ENCODE results near the gene RAB28.

The RAB28 gene

DNA sequence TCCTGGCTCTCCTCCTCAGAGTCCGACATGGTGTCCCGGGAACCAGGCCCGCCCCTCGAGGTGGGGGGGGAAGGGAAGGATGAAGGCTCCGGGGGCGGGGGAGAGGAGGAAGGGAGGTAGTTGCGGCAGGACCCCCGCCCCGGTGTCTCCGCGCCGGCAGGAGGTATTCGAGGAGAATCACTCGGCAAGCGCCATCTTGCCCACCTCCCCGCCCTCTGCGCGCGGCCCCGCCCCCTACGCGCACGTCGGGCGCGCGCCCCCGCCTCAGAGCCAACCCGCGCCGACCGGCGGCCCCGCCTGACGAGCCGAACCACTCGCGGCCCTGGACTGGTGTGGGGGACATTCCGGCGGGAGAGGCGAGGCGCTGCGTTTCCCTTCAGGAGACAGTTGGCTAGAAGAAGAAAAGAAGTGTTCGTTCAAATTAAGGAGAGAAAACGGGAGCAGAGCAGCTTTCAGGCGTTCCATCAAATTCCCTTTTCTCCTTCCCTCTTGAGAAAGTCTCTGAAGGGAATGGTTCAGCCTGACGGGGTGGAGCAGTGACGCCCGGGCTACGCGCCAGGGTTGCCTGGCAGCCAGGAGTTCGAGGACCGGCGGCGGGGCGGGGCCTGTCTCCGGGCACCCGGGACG is at the start of gene RAB28:
Gene RAB28, minus strand, starts transcription at position 219 of the 627 bp plus-strand sequence.
- DNase-seq = peak; percentile 77 to 82

DNA sequence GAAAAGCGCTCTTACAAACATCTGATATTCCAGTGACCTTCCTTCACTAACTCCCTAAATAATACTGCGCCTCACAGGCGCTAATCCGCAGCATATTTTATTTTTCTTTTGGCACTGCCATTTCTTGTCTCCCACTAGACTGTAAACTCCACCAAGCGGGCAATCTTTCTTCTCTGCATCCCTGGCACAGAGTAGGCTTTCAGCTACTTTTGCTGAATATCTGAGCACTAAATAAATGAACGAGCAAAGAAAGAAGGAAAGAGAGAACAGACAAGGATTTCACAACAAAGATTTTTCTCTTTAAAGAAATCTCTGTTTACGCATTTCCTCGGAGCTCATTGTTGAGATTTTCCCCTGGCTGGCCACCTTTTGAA is 47.5 kb upstream of the RAB28 start:
- DNase-seq = no peak

DNA sequence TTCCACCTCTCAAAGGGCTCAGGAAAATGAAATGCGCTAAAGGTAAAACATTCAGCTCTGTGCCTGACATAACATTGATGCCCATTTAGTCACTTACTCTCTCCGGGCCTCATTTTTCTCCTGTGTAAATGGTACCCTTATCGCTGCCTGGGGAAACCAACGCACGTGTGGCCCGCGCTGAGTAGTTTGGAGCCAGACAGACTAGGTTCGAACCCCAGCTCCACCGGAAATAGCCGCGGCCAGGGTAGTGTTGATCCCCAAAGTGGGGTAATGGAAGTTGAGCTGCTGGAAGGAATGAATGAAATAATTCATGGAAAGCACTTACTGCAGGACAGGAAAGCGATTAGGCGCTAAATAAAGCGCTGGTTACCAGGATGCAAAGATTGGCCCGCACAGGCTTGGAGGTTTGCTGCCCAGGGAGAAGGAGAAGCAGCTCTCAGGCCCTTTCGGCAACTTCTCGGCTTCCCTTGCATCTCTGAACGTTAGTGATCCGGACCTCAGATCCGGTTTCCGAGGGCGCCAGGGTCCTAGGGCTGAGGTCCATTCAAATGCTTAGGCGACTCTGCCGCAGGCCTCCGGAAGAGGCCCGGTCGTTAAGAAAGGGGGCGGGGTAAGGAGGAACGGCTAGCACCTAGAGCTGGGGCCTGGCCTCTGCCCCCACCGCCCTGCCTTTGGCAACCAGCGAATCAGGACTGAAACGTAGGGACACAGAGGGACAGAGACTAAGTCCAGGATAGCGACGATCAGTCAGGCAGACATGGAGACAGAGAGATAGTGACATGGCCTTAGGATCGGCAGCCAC is 46.9 kb upstream of the RAB28 start:
- DNase-seq = no peak

DNA sequence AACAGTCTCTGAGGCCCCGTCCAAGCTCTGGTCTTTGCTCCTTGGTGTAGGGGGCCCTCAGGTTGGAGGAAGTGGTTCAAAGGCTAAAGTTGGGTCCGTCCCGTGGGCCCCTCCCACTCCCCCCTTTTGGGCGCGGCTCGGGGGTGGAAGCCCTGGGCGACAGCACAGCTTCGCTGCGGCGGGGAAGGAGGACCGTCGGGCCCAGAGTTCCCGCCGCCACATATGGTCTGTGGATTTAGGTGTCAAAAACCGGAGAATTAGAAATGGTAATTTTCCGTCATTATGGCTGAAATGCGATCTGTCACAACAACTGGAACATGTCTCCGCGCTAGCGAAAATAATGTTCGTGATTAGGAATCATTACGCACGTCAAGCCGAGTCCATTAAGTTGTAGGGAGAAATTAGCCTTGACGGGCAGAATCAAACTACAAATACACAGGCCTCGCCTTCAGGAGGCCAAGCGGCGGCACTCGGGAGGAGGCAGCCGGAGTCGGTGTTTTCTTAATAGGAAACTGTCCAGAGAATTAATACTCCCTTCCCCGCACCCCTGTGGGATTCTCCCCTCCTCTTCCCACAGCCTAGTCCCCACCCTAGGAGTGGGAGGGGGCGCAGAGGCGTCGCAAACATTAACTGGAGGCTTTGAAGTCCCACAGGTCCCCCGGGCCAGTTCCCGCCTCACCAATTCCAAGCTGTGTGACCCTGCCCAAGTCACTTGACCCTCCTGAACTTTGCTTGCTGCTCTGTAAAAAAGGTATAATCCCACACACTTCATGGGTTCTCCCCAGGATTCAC is 45.2 kb upstream of the RAB28 start:
- no peak for DNase-seq

DNA sequence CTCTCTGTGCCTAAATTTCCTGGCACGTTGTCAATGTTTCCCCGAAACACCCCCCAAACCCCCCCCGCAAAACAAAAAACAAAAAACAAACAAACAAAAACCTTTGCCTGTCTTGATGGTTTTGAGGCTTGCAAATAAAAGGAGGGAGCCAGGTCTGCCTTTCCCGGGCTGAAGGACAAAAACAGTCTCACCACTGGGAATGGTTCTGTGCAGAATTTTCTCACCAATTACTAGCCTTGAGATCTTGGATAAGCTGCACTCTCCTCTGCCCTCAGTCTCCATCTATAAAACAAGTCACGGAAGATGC is 44.6 kb upstream of the RAB28 start:
- DNase-seq = no peak

DNA sequence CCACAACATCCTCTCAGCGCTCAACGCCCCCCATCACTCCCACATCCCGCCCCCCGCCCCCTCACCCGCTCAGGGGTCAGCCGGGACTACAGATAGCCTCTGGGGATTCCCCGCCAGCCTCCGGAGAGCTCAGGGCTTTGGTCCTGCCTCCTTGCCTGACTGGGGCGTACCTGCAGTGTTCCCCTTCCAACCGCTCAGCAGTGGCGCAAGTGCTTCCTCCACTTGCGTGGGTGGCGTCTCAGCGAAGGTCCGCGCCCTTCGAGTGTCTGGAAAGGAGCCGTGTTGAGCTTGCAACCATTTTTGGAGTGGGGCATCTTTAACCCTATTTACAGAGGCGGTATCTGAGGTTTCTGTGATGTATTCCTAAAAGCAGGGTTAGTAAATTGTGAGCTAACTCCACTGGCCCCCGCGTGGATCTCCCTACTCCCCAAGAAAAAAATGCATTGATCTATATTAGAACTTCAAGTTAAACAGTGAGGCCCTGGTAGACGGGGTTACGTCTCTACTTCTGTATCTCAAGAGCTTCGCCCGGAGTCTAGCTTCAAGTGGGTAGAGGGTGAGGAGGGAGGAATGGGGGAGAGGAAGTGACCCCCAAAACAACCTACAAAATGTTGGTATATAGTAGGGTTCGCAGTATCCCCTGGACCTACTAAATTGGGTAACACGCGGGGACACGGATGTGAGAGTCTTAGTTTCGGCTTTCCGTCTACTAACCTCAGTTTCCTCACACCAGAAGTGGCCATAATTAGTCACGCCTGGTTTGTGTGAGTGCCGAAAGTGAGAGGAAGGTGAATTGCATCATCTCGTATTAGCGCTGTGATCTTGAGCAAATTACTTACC is 44.1 kb upstream of the RAB28 start:
- DNase-seq = no peak

DNA sequence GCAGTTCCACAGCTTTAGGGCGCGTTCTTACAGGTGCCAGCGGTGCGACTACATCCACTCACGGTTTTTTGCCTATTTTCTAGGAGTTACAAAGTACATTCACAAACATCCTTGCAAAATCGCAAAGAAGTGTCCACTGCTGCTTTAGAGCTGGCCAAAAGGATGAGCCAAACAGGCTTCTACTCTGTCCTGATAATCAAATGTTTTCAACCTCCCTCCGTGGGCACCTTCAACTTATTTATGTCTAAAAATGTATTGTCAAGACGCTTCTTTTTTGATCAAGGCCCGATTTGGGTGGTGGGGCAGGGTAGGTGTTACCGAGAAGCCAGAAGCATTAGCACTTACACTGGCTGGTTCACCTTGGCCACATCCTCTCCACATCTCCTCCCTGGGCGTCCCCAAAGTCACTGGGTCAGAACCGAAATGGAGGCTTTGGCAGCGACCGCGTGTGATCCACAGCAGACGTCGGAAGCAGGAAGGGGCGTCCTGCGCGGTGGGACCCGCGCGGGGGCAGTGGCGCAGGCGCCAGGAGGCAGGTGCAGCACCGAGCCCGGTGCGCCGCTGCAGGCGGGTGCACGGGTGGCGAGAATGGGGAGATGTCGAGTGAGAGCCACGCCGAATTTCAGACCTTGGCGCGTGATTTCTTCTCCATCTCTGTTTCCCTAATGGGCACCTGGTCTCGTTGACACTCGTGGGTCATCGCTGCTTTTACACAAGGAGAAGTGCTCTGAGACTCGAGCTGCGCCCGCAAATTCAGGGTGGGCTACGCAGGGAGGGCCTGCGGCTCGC is 43.2 kb upstream of the RAB28 start:
- DNase-seq = no peak

DNA sequence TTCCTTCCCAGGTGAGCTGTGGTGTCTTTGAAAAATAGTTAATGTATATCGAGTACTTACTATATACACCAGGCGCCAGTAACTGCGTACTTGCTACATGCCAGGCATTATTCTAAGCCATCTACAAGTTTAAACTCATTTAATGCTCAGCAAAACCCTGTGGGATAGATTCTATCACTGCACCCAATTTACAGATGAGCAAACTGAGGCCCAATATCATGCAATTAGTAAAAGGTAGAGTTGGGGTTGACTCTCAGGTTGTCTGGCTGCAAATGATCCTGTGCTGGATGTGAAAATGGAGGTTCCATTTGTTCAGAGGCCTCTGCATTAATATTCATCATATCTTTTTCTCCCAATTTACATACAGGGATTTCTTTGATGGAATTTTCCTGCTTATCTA is 42.5 kb upstream of the RAB28 start:
- no peak for DNase-seq

DNA sequence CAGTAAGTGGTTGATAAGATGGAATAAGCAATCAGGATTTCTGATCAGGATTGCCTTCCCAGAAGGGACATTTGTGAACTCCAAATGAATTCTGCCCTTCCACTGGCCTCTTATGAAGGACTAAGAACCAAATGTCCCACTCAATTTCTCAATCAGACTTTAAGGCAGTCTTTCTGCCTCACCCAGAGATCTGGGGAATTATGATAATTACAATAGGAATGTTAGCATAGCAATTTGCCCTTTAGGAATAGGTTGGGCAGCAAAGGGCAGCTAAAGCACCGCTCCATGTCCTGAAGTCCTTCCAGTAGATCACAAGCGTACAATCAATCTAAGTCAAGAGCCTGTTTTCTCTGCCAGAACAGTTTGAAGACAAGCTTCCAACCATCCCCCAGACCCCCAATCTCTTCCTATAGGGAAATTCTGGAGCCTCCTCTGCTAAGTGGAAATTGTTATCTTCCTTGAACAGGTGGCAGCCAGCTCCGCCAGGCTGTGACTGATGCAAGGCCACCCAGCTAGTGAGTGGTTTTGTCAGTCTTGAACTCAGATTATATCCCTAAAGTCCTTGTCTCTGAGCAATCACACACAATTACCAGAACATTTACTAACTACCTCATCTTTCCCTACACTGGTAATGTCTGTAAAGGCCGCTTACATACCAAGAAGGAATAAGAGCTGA is 41.6 kb upstream of the RAB28 start:
- no peak for DNase-seq

DNA sequence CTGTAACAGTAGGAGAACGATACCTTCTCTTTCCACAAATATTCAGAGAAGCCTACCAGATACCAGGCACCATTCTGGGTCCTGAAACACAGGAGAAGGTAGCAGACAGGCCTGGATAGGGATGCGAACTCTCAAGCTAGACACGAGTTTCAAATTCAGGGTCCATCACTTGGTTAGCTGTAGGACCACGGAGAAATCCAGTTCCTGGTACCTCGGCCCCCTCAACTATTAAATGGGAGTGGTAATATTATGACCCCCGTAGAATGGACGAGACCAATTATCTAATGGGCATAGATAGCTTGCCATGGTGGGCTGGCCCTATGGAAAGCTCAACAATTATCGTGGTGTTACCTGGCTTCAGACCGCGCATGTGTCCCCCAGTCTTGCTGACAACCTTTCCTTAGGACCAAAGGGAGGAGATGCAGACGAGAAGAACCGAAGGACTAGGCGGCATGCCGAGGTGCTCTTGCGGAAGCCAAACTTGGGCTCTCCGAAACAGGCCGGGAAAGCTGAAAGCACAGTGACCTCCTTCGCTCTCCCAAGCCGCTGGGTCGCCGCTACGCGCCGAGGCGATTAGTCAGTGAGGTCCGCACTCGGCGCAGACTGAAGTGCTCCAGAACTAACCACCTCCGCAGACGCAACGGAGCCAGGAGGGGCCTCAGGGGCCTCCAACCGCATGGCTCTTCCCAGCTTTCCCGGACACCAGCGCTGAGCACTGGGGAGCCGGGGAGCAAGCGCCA is 40.5 kb upstream of the RAB28 start:
- DNase-seq = no peak

DNA sequence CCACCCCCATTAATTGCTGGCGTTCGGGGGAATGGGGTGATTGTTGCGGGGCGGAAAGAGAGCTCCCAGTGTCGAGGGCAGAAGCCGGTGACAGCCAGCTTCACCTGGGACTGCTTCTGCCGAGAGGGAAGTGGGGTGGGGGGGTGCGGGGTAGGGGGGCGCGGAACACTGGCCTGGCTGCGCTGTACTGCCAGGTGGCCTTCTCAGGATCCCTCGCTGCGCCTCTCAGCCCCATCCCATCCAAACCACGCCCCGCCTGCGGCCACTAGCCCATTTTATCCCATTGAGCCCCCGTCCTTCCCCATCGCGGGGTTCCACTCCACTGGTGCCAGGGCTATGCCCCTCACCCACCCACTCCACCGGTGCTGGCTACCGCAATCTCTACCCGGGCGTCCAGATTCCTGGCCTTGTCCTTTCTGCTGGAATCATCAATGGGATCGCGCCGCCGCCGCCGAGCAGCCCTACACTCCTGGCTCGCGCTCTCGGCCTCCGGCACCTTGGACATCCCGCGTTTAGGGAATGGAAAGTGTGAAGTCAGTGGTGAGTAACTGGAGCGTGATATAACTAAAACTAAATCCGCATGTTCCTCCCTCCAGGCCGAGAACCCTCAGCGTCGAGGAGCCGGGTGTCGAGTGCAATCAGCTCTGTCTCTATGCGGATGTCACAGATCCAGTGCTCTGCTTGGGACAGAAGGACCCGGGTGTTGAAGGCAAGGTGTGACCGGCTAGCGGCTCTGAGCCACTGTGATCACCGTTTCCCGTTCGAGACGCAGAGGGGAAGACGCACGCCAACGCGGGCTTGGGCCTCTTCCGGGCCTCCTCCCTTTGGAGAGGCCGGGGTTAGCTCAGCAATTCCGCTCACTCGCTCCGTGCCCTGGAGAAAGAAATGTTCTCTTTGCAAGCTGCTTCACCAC is 39.7 kb upstream of the RAB28 start:
- no peak for DNase-seq

DNA sequence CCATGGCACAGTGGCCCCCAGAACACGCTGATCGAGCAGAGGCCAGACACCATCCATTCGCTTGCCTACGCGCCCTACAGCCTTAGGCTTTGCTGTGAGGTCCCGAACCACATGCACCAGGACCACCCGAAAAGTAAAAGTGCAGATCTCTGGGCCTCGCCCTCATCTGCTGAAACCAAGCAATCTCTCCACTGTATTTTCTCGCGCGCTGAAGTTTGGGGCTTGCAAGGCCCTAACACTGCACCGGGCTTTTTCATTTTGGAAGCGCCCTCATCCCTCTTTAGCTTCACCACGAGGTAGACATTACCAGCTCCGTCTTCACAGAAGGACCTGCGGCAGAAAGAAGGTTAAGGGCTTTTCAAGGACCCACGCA is 39.0 kb upstream of the RAB28 start:
- DNase-seq = no peak

DNA sequence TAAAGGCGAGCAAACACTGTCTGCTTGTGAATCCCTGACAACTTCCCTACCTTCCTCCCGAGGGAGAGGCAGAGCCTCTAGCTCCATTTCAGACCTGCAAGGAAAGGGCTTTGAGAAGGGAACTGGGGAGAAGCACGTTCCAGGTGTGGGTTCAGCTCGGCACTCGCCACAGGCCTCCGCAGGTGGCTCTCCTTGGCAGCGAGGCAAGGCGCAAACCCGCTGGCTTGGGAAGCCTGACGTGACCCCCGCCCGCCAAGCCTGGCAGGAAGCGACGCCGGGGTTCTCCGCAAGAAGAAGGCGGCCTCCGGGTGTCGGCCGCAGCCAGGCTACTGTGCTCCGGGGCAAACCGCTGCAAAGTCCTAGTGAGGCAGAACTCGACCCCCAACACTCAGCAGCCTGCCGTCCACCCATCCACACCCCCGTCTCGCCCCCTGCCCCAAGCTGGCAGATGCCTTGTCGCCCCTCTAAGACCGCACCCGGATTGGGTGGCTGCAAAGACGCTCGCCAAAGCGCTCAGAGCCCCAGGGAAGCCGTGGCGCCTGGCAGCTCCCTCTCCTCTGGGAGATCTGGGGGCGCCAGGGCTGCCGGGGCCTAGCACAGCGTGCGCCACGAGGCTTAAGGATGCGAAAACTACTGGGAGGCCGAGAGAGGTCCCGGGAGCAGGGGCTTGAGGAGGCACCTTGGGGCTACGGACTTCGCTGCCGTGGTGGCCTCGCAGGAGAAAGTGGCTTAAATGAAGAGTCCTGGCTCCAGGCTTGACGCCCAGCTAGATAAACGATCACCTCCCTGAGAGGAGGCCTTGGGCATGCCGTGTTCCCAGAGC is 38.4 kb upstream of the RAB28 start:
- DNase-seq = no peak

DNA sequence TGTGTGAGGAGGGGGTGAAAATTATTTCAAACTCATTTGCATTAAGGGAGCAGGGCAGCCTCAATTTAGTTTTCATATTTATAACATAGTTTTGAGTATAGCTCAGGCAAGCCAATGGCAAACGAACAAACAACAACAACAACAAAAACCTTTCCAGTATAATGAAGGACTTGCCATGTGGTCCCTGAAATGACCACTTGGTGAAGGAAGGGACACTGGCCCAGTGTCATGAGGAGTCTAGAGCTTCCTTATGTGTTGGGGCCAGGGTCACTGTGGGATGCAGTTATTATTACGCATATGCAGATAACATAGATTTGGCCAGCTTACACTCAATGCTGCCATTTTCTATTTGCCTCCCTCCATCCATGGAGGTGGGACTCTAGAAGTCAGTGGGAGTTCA is 36.9 kb upstream of the RAB28 start:
- no peak for DNase-seq

DNA sequence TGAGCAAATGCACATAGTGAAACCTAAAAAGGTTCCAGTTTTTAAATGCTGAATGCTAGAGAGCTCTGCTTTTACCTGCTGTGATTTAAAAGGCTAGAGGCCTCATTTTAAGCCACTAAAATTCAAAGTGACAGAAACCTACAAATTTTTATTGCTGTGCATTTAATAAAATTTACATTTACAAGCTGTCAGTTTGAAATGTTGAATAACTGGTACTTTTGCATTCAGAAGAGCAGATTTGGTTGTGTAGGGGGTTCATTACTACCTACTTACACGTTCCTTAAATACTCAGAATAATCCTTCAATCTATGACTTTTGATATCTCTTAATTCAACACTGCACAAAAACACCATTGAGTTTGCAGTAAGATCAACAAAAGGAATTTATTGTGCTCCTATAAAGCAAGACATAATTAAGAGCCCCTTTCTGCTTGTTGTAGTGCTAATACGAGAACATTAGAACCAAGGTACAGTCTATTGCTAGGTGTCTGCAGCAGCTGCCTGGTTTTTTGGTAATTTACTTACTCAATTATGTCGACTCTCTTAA is 32.2 kb upstream of the RAB28 start:
- DNase-seq = no peak

DNA sequence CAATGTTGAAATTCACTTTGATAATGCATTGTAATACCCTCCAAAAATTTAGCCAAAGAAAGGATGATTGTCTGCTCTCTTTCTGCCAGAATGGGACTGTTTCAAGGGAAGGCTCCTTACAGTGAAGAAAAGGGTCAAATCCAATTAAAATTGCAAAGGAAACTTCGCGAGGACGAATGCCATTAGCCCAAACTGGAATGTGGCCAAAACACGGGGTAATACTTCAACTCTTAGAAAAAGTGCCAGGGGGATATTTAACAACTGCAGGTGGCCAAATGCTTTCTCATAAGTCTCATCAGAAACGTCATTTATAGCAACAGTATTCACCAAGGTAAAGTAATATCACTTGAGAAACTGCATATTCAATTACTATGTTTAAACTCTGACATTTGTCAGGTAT is 31.1 kb upstream of the RAB28 start:
- DNase-seq = no peak

DNA sequence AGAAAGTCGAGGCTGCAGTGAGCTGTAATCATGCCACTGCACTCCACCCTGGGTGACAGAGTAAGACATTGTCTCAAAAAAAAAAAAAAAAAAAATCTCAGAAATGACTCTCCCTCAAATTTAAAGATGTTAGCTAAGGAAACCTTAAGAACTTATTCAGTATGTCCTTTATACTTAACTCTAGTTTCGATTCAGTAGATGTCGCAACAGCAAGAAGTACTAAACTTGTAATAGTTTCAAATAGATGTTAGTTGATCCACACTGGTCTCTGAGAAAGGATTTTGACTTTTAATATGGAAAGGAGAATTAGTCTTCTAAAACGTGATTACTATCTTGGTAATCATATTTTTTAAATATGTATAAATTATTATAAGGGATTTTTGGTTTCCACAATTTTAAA is 30.6 kb upstream of the RAB28 start:
- no peak for DNase-seq

DNA sequence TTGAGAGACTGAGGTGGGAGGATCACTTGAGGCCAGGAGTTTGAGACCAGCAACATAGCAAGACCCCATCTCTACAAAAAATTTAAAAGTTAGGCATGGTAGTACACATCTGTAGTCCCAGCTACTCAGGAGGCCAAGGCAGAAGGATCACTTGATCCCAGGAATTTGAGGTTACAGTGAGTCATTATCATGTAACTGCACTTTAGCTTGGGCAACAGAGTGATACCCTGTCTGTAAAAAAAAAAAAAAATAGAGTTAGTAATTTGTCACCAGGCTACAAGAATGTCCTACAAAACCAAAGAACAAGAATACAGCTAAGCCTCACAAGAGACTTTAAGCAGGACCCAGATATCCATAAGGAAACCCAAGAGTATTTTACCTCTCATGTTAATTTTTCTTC is 27.0 kb upstream of the RAB28 start:
- no peak for DNase-seq

DNA sequence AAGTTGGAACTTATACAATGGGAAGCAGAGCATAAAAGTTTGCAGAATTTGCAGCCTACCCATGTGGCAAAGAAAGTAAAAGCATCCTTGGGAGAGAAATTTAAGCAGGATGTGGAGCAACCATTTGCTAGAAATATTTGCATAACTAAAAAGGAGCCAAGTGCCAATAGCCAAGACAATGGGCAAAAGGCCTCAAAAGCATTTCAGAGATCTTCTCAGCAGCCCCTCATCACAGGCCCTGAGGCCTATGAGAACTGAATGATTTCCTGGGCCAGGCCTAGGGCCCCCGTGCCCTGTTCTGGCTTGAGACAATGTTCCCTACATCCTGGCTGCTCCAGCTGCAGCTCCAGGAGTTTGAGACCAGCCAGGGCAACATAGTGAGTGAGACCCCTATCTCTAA is 25.3 kb upstream of the RAB28 start:
- DNase-seq = no peak
